ENCODE measurements around the gene SSC5D.

The SSC5D gene

GRCh38 chr19:55451163-55451964 lies 36.9 kb upstream of the SSC5D start:
- no peaks in the 10 kb centered on the region for H3K9me3 Mint-ChIP-seq
- H3K27ac Mint-ChIP-seq = no peak overlapping the region
- DNase-seq (ENCODE audit: low spot score in 2 of 2) = no peak
- ATAC-seq = no peak
- H3K36me3 Mint-ChIP-seq = no peaks in the 10 kb centered on the region
- peak overlapping the region; percentile 49 for H3K4me3 Mint-ChIP-seq
- peaks cover 6% of the 10 kb centered on the region for H3K4me1 Mint-ChIP-seq

- Mint-ChIP-seq H3K9me3 (no peaks in the 10 kb centered on the region), H3K27ac (no peak overlapping the region), H3K36me3 (no peaks in the 10 kb centered on the region), H3K4me3 (peak overlapping the region; percentile 49), H3K4me1 (peaks cover 6% of the 10 kb centered on the region)
- ATAC-seq = no peak
- DNase-seq (ENCODE audit: low spot score in 2 of 2) = no peak
Measured at GRCh38 chr19:55451965-55452748, 36.1 kb upstream of the SSC5D start.

GRCh38 chr19:55452749-55453346 lies 35.4 kb upstream of the SSC5D start:
- no peaks in the 10 kb centered on the region for H3K9me3 Mint-ChIP-seq
- no peaks in the 10 kb centered on the region for H3K36me3 Mint-ChIP-seq
- H3K4me1 Mint-ChIP-seq = peaks cover 6% of the 10 kb centered on the region
- ATAC-seq (peak; percentile 31), DNase-seq (ENCODE audit: low spot score in 2 of 2) (no peak)
- H3K27ac Mint-ChIP-seq = no peak overlapping the region
- H3K4me3 Mint-ChIP-seq = peak overlapping the region; percentile 49

GRCh38 chr19:55453511-55454260 lies 34.5 kb upstream of the SSC5D start:
- Mint-ChIP-seq H3K27ac (no peak overlapping the region), H3K36me3 (no peaks in the 10 kb centered on the region), H3K4me3 (peak overlapping the region; percentile 1), H3K4me1 (peaks cover 6% of the 10 kb centered on the region), H3K9me3 (no peaks in the 10 kb centered on the region)
- DNase-seq (ENCODE audit: low spot score in 2 of 2) (no peak), ATAC-seq (no peak)

- peaks cover 10% of the 10 kb centered on the region for H3K4me1 Mint-ChIP-seq
- peak; percentile 43 for ATAC-seq
- no peak overlapping the region for H3K4me3 Mint-ChIP-seq
- no peaks in the 10 kb centered on the region for H3K9me3 Mint-ChIP-seq
- no peaks in the 10 kb centered on the region for H3K36me3 Mint-ChIP-seq
- no peak overlapping the region for H3K27ac Mint-ChIP-seq
- DNase-seq (ENCODE audit: low spot score in 2 of 2) = no peak
Measured at GRCh38 chr19:55454787-55455243, 33.4 kb upstream of the SSC5D start.

- Mint-ChIP-seq H3K4me1 (peaks cover 18% of the 10 kb centered on the region), H3K36me3 (no peaks in the 10 kb centered on the region), H3K27ac (no peak overlapping the region), H3K4me3 (no peak overlapping the region), H3K9me3 (no peaks in the 10 kb centered on the region)
- ATAC-seq (no peak), DNase-seq (ENCODE audit: low spot score in 2 of 2) (no peak)
Measured at GRCh38 chr19:55455576-55456235, 32.5 kb upstream of the SSC5D start.

GRCh38 chr19:55456347-55456746 lies 31.9 kb upstream of the SSC5D start:
- Mint-ChIP-seq H3K27ac (no peak overlapping the region), H3K9me3 (no peaks in the 10 kb centered on the region), H3K36me3 (peaks cover under 1% of the 10 kb centered on the region), H3K4me3 (no peak overlapping the region), H3K4me1 (peaks cover 24% of the 10 kb centered on the region)
- DNase-seq (ENCODE audit: low spot score in 2 of 2) = no peak
- no peak for ATAC-seq

GRCh38 chr19:55457683-55458457 lies 30.4 kb upstream of the SSC5D start:
- peak overlapping the region; percentile 8 for H3K27ac Mint-ChIP-seq
- H3K9me3 Mint-ChIP-seq = no peaks in the 10 kb centered on the region
- no peak overlapping the region for H3K4me3 Mint-ChIP-seq
- peaks cover 8% of the 10 kb centered on the region for H3K36me3 Mint-ChIP-seq
- no peak for DNase-seq (ENCODE audit: low spot score in 2 of 2)
- no peak for ATAC-seq
- H3K4me1 Mint-ChIP-seq = peaks cover 33% of the 10 kb centered on the region

- DNase-seq (ENCODE audit: low spot score in 2 of 2) = no peak
- Mint-ChIP-seq H3K9me3 (no peaks in the 10 kb centered on the region), H3K36me3 (peaks cover 8% of the 10 kb centered on the region), H3K4me3 (peak overlapping the region; percentile 87), H3K4me1 (peaks cover 36% of the 10 kb centered on the region), H3K27ac (no peak overlapping the region)
- no peak for ATAC-seq
Measured at GRCh38 chr19:55459551-55459949, 28.7 kb upstream of the SSC5D start.

GRCh38 chr19:55459950-55460657 lies 28.1 kb upstream of the SSC5D start:
- Mint-ChIP-seq H3K4me1 (peaks cover 36% of the 10 kb centered on the region), H3K4me3 (peak overlapping the region; percentile 87), H3K27ac (peak overlapping the region; percentile 93), H3K9me3 (no peaks in the 10 kb centered on the region), H3K36me3 (peaks cover 8% of the 10 kb centered on the region)
- ATAC-seq (no peak), DNase-seq (ENCODE audit: low spot score in 2 of 2) (no peak)

- Mint-ChIP-seq H3K27ac (peak overlapping the region; percentile 93), H3K36me3 (peaks cover 8% of the 10 kb centered on the region), H3K4me1 (peaks cover 36% of the 10 kb centered on the region), H3K4me3 (peak overlapping the region; percentile 87), H3K9me3 (no peaks in the 10 kb centered on the region)
- DNase-seq (ENCODE audit: low spot score in 2 of 2) = peak in 1 of 2 donors; percentile 69
- ATAC-seq = no peak
Measured at GRCh38 chr19:55460670-55461258, 27.5 kb upstream of the SSC5D start.

GRCh38 chr19:55461259-55461973 lies 26.8 kb upstream of the SSC5D start, which contains the start of gene ISOC2:
TSS of gene ISOC2 (minus strand) at chr19:55461642. CDS start at chr19:55456486, 5,156 bp downstream.
- Mint-ChIP-seq H3K4me1 (peaks cover 36% of the 10 kb centered on the region), H3K27ac (peak within 1 kb of the TSS; percentile 93), H3K4me3 (peak within 1 kb of the TSS; percentile 87), H3K36me3 (peaks cover 8% of the 10 kb centered on the region), H3K9me3 (no peaks in the 10 kb centered on the region)
- peak; percentile 95 for ATAC-seq
- DNase-seq (ENCODE audit: low spot score in 2 of 2) = peak; percentile 98 to 100
